ENCODE measurements around the gene YDJC. TPM values are rescaled to one million over a fixed set of nuclear protein-coding genes. Genes with fewer than 3 reads are reported as not detected.
A peak's percentile ranks its signal among the peaks of the same experiment; 100 is the strongest.

Gene YDJC
- total and polyA plus RNA-seq, 2 of the 13 experiments (the other 11 are each of a cell fraction or from before 2014, with no cell fraction given) = 15.3 to 32.0 TPM

GRCh38 chr22:21629255-21630149 is at the start of gene YDJC (continued):
- peak; percentile 23; the same call in 1 of the 2 replicates for TF ChIP-seq RERE (CRISPR knock-in tag; IDR thresholded peaks at IDR 0.05; ENCODE audit: low read depth)
- 0 out of 2 replicates have a peak, but pooled peaks have one; percentile 36 for TF ChIP-seq ZNF782 (CRISPR knock-in tag; IDR thresholded peaks at IDR 0.05; ENCODE audit: borderline replicate concordance)
- peak; percentile 38; the same call in 1 of the 2 replicates for TF ChIP-seq TMF1 (CRISPR knock-in tag; IDR thresholded peaks at IDR 0.05; ENCODE audit: low read depth)
- no peak for TF ChIP-seq TIGD3 (CRISPR knock-in tag; IDR thresholded peaks at IDR 0.05; ENCODE audit: borderline replicate concordance)
- no peak for TF ChIP-seq ZNF674 (CRISPR knock-in tag; IDR thresholded peaks at IDR 0.05; ENCODE audit: low read depth)
- TF ChIP-seq HMGA1 (CRISPR knock-in tag; conservative IDR thresholded peaks at IDR 0.05) = no peak
- peak; percentile 87 for TF ChIP-seq ZNF235 (CRISPR knock-in tag; IDR thresholded peaks at IDR 0.05; ENCODE audit: borderline replicate concordance)
- TF ChIP-seq KDM3A (CRISPR knock-in tag; IDR thresholded peaks at IDR 0.05; ENCODE audit: low read depth) = peak; percentile 60; the same call in 1 of the 2 replicates
- TF ChIP-seq CREB1 (IDR thresholded peaks at IDR 0.05) = no peak
- no peak for TF ChIP-seq CREB1 (CRISPR knock-in tag; IDR thresholded peaks at IDR 0.05)
- TF ChIP-seq ZKSCAN8 (CRISPR knock-in tag; IDR thresholded peaks at IDR 0.05; ENCODE audit: borderline replicate concordance) = peak; percentile 43; the same call in 1 of the 2 replicates
- peak; percentile 92 for TF ChIP-seq ZNF17 (CRISPR knock-in tag; IDR thresholded peaks at IDR 0.05)
- TF ChIP-seq ATF2 (CRISPR knock-in tag; IDR thresholded peaks at IDR 0.05) = peak; percentile 89
- TF ChIP-seq ZBTB3 (CRISPR knock-in tag; IDR thresholded peaks at IDR 0.05; ENCODE audit: borderline replicate concordance, low read depth) = peak; percentile 87; the same call in 1 of the 2 replicates
- TF ChIP-seq CSRNP2 (CRISPR knock-in tag; conservative IDR thresholded peaks at IDR 0.05; ENCODE audit: low read depth) = no peak; the same call in 1 of the 2 replicates
- TF ChIP-seq CREM (IDR thresholded peaks at IDR 0.05) = no peak
- no peak for TF ChIP-seq CREM (CRISPR knock-in tag; IDR thresholded peaks at IDR 0.05)
- peak; percentile 76; the same call in 1 of the 2 replicates for TF ChIP-seq ZNF101 (CRISPR knock-in tag; IDR thresholded peaks at IDR 0.05; ENCODE audit: borderline replicate concordance, low read depth)
- TF ChIP-seq TEAD3 (CRISPR knock-in tag; optimal IDR thresholded peaks at IDR 0.05; ENCODE audit: borderline replicate concordance) = peak; percentile 88
